ENCODE results near the gene CHCHD10. TPM values are rescaled to one million over a fixed set of nuclear protein-coding genes. Genes with fewer than 3 reads are reported as not detected.

Gene CHCHD10
- total RNA-seq, 2 donors from 2014 or later = 19.4 TPM; not detected in 1

DNA sequence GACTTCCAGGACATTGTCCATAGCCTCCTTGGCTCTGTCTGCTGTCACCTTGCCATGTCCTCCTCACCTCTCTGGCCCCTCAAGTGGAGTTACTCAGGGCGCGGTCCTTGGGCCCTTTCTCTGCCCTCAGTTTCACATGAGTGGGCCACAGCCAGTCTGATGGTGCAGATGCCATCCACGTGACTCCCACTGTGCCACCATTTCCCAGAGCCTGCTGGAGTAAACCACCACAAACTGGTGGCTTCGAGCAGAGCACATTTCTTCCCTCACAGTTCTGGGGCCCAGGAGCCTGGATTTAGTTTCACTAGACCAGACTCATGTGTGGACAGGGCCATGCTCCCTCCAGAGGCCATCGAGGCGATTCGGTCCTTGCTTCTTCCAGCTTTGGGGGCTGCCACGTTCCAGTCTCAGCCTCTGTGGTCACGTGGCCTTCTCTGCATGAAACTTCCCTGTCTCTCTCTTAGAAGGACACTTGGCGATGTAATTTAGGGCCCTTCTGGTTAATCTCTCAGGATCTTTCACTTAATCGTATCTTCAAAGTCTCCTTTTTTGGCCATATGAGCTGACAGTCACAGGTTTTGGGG is 33.6 kb upstream of the CHCHD10 start:
- Histone ChIP-seq H3K27ac (no peak overlapping the region), H3K4me1 (ENCODE audit: control insufficient read depth in 1 of 2, low read depth in 2 of 2) (no peaks in the 10 kb centered on the region), H3K27me3 (replicated peaks; ENCODE audit: insufficient read depth) (no peaks in the 10 kb centered on the region), H3K36me3 (peaks cover 46% of the 10 kb centered on the region), H3K9me3 (no peaks in the 10 kb centered on the region), H3K4me3 (no peak overlapping the region)
- TF ChIP-seq, protein P1, sequence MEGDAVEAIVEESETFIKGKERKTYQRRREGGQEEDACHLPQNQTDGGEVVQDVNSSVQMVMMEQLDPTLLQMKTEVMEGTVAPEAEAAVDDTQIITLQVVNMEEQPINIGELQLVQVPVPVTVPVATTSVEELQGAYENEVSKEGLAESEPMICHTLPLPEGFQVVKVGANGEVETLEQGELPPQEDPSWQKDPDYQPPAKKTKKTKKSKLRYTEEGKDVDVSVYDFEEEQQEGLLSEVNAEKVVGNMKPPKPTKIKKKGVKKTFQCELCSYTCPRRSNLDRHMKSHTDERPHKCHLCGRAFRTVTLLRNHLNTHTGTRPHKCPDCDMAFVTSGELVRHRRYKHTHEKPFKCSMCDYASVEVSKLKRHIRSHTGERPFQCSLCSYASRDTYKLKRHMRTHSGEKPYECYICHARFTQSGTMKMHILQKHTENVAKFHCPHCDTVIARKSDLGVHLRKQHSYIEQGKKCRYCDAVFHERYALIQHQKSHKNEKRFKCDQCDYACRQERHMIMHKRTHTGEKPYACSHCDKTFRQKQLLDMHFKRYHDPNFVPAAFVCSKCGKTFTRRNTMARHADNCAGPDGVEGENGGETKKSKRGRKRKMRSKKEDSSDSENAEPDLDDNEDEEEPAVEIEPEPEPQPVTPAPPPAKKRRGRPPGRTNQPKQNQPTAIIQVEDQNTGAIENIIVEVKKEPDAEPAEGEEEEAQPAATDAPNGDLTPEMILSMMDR (IDR thresholded peaks at IDR 0.05) = no peak
- ATAC-seq (ENCODE audit: insufficient number of reproducible peaks, low FRiP score, low read depth) (no peak), DNase-seq (ENCODE audit: low spot score) (no peak)

GRCh38 chr22:23800297-23801237 is 32.8 kb upstream of the CHCHD10 start:
- Histone ChIP-seq H3K27me3 (replicated peaks; ENCODE audit: insufficient read depth) (no peaks in the 10 kb centered on the region), H3K36me3 (peaks cover 46% of the 10 kb centered on the region), H3K9me3 (no peaks in the 10 kb centered on the region), H3K4me3 (no peak overlapping the region), H3K27ac (no peak overlapping the region), H3K4me1 (ENCODE audit: control insufficient read depth in 1 of 2, low read depth in 2 of 2) (no peaks in the 10 kb centered on the region)
- ATAC-seq (ENCODE audit: insufficient number of reproducible peaks, low FRiP score, low read depth) (no peak), DNase-seq (ENCODE audit: low spot score) (no peak)
- TF ChIP-seq, protein P1 (IDR thresholded peaks at IDR 0.05) = no peak

DNA sequence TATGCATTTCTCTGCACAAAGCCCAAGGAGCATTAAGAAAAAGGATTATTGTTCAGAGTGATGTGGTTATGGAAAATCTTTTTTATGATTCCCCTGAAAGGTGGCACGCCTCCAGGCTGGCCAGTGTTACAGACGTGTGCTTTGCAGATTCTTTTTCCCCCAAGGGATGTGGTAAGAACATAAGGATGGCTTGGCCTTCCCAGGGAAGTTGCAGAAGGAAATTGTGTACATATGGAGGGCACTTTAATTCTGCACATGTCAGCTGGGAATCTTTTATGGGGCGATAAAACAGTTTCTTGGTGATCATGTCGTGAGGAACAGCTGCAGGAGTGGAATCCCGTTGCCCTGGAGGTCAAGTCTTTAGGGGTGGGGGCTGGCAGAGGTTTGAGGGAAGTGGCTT is 28.7 kb upstream of the CHCHD10 start:
- Histone ChIP-seq H3K27ac (no peak overlapping the region), H3K36me3 (peaks cover 43% of the 10 kb centered on the region), H3K4me1 (ENCODE audit: control insufficient read depth in 1 of 2, low read depth in 2 of 2) (no peaks in the 10 kb centered on the region), H3K27me3 (replicated peaks; ENCODE audit: insufficient read depth) (no peaks in the 10 kb centered on the region), H3K4me3 (no peak overlapping the region), H3K9me3 (no peaks in the 10 kb centered on the region)
- TF ChIP-seq, protein P1 (IDR thresholded peaks at IDR 0.05) = no peak
- ATAC-seq (ENCODE audit: insufficient number of reproducible peaks, low FRiP score, low read depth) (no peak), DNase-seq (ENCODE audit: low spot score) (no peak)

- H3K27me3 ChIP-seq (replicated peaks; ENCODE audit: insufficient read depth) = no peaks in the 10 kb centered on the region
- H3K4me1 ChIP-seq (ENCODE audit: control insufficient read depth in 1 of 2, low read depth in 2 of 2) = peaks cover 3 to 15% of the 10 kb centered on the region in 2 donors
- H3K27ac ChIP-seq = no peak overlapping the region
- peaks cover 32% of the 10 kb centered on the region for H3K36me3 ChIP-seq
- no peak overlapping the region for H3K4me3 ChIP-seq
- H3K9me3 ChIP-seq = no peaks in the 10 kb centered on the region
- DNase-seq (ENCODE audit: low spot score) (no peak), ATAC-seq (ENCODE audit: insufficient number of reproducible peaks, low FRiP score, low read depth) (no peak)
- TF ChIP-seq, protein P1 (IDR thresholded peaks at IDR 0.05) = no peak
Measured at GRCh38 chr22:23793326-23793725, 25.6 kb upstream of the CHCHD10 start.

Measured in thoracic aorta (tissue), 2 donors.